ENCODE data around the gene WSB1.

GRCh38 chr17:27282054-27282551 is 11.8 kb upstream of the WSB1 start:
- TF ChIP-seq, protein P1, sequence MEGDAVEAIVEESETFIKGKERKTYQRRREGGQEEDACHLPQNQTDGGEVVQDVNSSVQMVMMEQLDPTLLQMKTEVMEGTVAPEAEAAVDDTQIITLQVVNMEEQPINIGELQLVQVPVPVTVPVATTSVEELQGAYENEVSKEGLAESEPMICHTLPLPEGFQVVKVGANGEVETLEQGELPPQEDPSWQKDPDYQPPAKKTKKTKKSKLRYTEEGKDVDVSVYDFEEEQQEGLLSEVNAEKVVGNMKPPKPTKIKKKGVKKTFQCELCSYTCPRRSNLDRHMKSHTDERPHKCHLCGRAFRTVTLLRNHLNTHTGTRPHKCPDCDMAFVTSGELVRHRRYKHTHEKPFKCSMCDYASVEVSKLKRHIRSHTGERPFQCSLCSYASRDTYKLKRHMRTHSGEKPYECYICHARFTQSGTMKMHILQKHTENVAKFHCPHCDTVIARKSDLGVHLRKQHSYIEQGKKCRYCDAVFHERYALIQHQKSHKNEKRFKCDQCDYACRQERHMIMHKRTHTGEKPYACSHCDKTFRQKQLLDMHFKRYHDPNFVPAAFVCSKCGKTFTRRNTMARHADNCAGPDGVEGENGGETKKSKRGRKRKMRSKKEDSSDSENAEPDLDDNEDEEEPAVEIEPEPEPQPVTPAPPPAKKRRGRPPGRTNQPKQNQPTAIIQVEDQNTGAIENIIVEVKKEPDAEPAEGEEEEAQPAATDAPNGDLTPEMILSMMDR (tag by site-specific recombination; IDR thresholded peaks at IDR 0.05), result no peak
- TF ChIP-seq REST (tag by site-specific recombination; IDR thresholded peaks at IDR 0.05) (no peak), ZNF76 (tag by site-specific recombination; IDR thresholded peaks at IDR 0.05; ENCODE audit: borderline replicate concordance, low read depth) (no peak), ZBTB48 (tag by site-specific recombination; IDR thresholded peaks at IDR 0.05) (no peak), ZFHX2 (tag by site-specific recombination; conservative IDR thresholded peaks at IDR 0.05) (no peak), ZNF274 (IDR thresholded peaks at IDR 0.05; ENCODE audit: low read length) (no peak), ZNF274 (tag by site-specific recombination; IDR thresholded peaks at IDR 0.05; ENCODE audit: borderline replicate concordance) (no peak), ZNF121 (tag by site-specific recombination; IDR thresholded peaks at IDR 0.05) (no peak), SETDB1 (IDR thresholded peaks at IDR 0.05; ENCODE audit: insufficient read length, low read length) (no peak), ZSCAN16 (tag by site-specific recombination; IDR thresholded peaks at IDR 0.05) (no peak), ZNF785 (tag by site-specific recombination; IDR thresholded peaks at IDR 0.05) (no peak), ZNF596 (tag by site-specific recombination; IDR thresholded peaks at IDR 0.05) (no peak), BCL11B (tag by site-specific recombination; IDR thresholded peaks at IDR 0.05; ENCODE audit: low read depth) (no peak)

Measured in HEK293 (cell line).